Prostate gland (tissue), 2 donors: Measurements from ENCODE around the gene MCC. TPM values are rescaled to one million over a fixed set of nuclear protein-coding genes. Genes with fewer than 3 reads are reported as not detected.

Source experiments
- DNase-seq: peaks from one replicate; pipeline ENCODE4 v3.0.0-alpha.2; 2019; ENCODE audit warnings: low spot score
- H3K27ac ChIP-seq, 2 donors: fragments of 200-600 bp; sonication (generic); 2 replicates each; pipeline ENCODE4 v1.5.1; 2017 to 2019
- H3K27me3 ChIP-seq: fragments of 200-600 bp; sonication (generic); replicated peaks from 2 replicates; pipeline ENCODE4 v1.5.1; 2019; ENCODE audit not compliant: insufficient read depth
- H3K36me3 ChIP-seq, 2 donors: fragments of 200-600 bp; sonication (generic); 1 replicate in 1 of 2; 2 replicates in 1 of 2; pipeline versions ENCODE4 v1.5.1 to v1.8.1; 2017 to 2019
- H3K4me1 ChIP-seq: fragments of 200-600 bp; sonication (generic); replicated peaks from 2 replicates; pipeline ENCODE4 v1.5.1; 2019
- H3K4me3 ChIP-seq, 2 donors: fragments of 200-600 bp; sonication (generic); 2 replicates each; pipeline ENCODE4 v1.5.1; 2017 to 2019
- H3K9me3 ChIP-seq: fragments of 200-600 bp; sonication (generic); 2 replicates; pipeline ENCODE4 v1.5.1; 2017
- CTCF ChIP-seq, 4 experiments: fragments of 200-600 bp in 2 of 4; fragments of 450-650 bp in 2 of 4; sonication (generic) in 2 of 4; IDR thresholded peaks; 1 replicate in 3 of 4; 2 replicates in 1 of 4; pipeline ENCODE4 v1.5.1; 2016 to 2019; ENCODE audit warnings: antibody characterized with exemption in 4 of 4, mild to moderate bottlenecking in 2 of 4, moderate library complexity in 2 of 4
- POLR2A ChIP-seq: fragments of 450-650 bp; IDR thresholded peaks from one replicate; pipeline ENCODE4 v1.6.1; 2016; ENCODE audit warnings: antibody characterized with exemption, mild to moderate bottlenecking
- POLR2AphosphoS5 ChIP-seq: sonication (generic); formaldehyde crosslinking; IDR thresholded peaks from one replicate; pipeline ENCODE4 v1.6.1; 2017; ENCODE audit warnings: antibody characterized with exemption
- WGBS: methylation state at CpG from one replicate; pipeline ENCODE4 v1.1.5; 2018; 5-methylcytosine and 5-hydroxymethylcytosine counted together
- intact Hi-C: fragments of 100-400 bp; cut with DNase I; formaldehyde crosslinking; loops from one replicate; pipeline ENCODE4 v1.14.2; 2022
- total RNA-seq, 2 donors: library from RNA; depleted of rRNA; stranded (reverse); fragments of >200 nt; gene quantifications; one replicate each; pipeline ENCODE4 v1.1.0, GENCODE V29; 2016

Gene MCC
- total RNA-seq, 2 donors from 2014 or later: 41.5 to 54.1 TPM

GRCh38 chr5:113264046-113264445 is 224.2 kb downstream of the MCC start:
- no peaks in the 10 kb centered on the region for H3K36me3 ChIP-seq
- no peak overlapping the region for H3K4me3 ChIP-seq
- DNase-seq: peak; percentile 31
- H3K9me3 ChIP-seq: no peaks in the 10 kb centered on the region
- H3K27ac ChIP-seq: no peak overlapping the region
- H3K27me3 ChIP-seq: no peaks in the 10 kb centered on the region
- TF ChIP-seq POLR2AphosphoS5: peak; percentile 42
- TF ChIP-seq CTCF (IDR thresholded peaks at IDR 0.05): no peak
- 26% methylated on average over 6 of the region's 6 CpGs for WGBS
- intact Hi-C loops: no loop called here
- no peaks in the 10 kb centered on the region for H3K4me1 ChIP-seq

DNA sequence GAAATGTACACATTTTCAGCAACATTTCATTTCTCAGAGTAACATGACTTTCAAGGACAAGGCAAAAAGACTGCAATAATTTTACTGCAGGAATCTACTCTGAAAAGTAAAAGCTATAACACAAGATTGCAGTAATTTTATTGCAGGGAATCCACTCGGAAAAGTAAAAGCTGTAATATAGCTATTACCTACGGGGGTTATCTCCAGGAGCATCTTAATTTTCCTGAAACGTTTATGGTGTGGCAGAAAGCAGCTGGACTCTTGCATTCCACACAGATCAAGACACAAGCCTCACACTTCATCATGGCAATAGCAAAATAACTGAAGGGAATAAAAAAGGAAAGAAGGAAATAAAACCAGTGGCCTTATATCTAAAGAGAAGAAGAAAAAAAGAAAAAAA is 224.7 kb downstream of the MCC start:
- no peaks in the 10 kb centered on the region for H3K9me3 ChIP-seq
- intact Hi-C loops: no loop called here
- no peak for DNase-seq
- H3K4me3 ChIP-seq: no peak overlapping the region
- no peaks in the 10 kb centered on the region for H3K36me3 ChIP-seq
- no peak overlapping the region for H3K27ac ChIP-seq
- H3K27me3 ChIP-seq: no peaks in the 10 kb centered on the region
- 23% methylated on average over 3 of the region's 3 CpGs for WGBS
- H3K4me1 ChIP-seq: no peaks in the 10 kb centered on the region
- TF ChIP-seq CTCF (IDR thresholded peaks at IDR 0.05) (no peak), POLR2A (no peak), POLR2AphosphoS5 (no peak)

GRCh38 chr5:113262674-113263073 is 225.6 kb downstream of the MCC start:
- intact Hi-C loops: no loop called here
- DNase-seq: no peak
- Histone ChIP-seq H3K9me3 (no peaks in the 10 kb centered on the region), H3K4me3 (no peak overlapping the region), H3K27ac (no peak overlapping the region), H3K36me3 (no peaks in the 10 kb centered on the region), H3K27me3 (no peaks in the 10 kb centered on the region), H3K4me1 (no peaks in the 10 kb centered on the region)
- 93% methylated on average over 3 of the region's 3 CpGs for WGBS
- no peak for TF ChIP-seq CTCF (IDR thresholded peaks at IDR 0.05)
- no peak for TF ChIP-seq POLR2AphosphoS5
- TF ChIP-seq POLR2A: no peak

GRCh38 chr5:113259034-113259433 is 229.2 kb downstream of the MCC start:
- Histone ChIP-seq H3K9me3 (no peaks in the 10 kb centered on the region), H3K4me3 (no peak overlapping the region), H3K4me1 (no peaks in the 10 kb centered on the region), H3K27ac (no peak overlapping the region), H3K27me3 (no peaks in the 10 kb centered on the region), H3K36me3 (no peaks in the 10 kb centered on the region)
- no peak for TF ChIP-seq POLR2AphosphoS5
- no peak for TF ChIP-seq CTCF (IDR thresholded peaks at IDR 0.05)
- no peak for TF ChIP-seq POLR2A
- no peak for DNase-seq
- intact Hi-C loops: no loop called here

GRCh38 chr5:113257545-113257944 is 230.7 kb downstream of the MCC start:
- no peak overlapping the region for H3K4me3 ChIP-seq
- no peaks in the 10 kb centered on the region for H3K27me3 ChIP-seq
- intact Hi-C loops: no loop called here
- H3K9me3 ChIP-seq: no peaks in the 10 kb centered on the region
- no peaks in the 10 kb centered on the region for H3K4me1 ChIP-seq
- WGBS: 83% methylated on average over 7 of the region's 7 CpGs
- no peaks in the 10 kb centered on the region for H3K36me3 ChIP-seq
- H3K27ac ChIP-seq: no peak overlapping the region
- TF ChIP-seq POLR2AphosphoS5 (no peak), CTCF (IDR thresholded peaks at IDR 0.05) (no peak)
- DNase-seq: no peak
